GM21529 (cell line): ENCODE data around the gene SPATA2L.

Experiments
- ATAC-seq: cut with Tn5 transposase; IDR thresholded peaks from one replicate; pipeline ENCODE4 v1.9.1; 2021; ENCODE audit not compliant: unreplicated experiment

SPATA2L gene

GRCh38 chr16:89729293-89729692 is 27.8 kb upstream of the SPATA2L start:
- no peak for ATAC-seq

- no peak for ATAC-seq
These were observed 26.1 kb upstream of the SPATA2L start for GRCh38 chr16:89727406-89728120.

GRCh38 chr16:89723279-89724250 is 22.1 kb upstream of the SPATA2L start:
- no peak for ATAC-seq

- no peak for ATAC-seq
These were observed 21.1 kb upstream of the SPATA2L start for GRCh38 chr16:89722392-89723278.

GRCh38 chr16:89721546-89722391 is 20.3 kb upstream of the SPATA2L start:
- ATAC-seq: peak; percentile 37

GRCh38 chr16:89720813-89721545 is 19.5 kb upstream of the SPATA2L start, which contains the start of the genes VPS9D1 and ZNF276:
Gene VPS9D1, minus strand, starts transcription at chr16:89720898. Its CDS starts 37 bp downstream, at chr16:89720861.
Gene ZNF276, plus strand, starts transcription at chr16:89721537. Its CDS starts 104 bp downstream, at chr16:89721641.
- peak; percentile 48 for ATAC-seq

GRCh38 chr16:89720551-89720812 is 19.0 kb upstream of the SPATA2L start:
- ATAC-seq: peak; percentile 18

- no peak for ATAC-seq
These were observed 16.4 kb upstream of the SPATA2L start for GRCh38 chr16:89717688-89718505.

- no peak for ATAC-seq
These were observed 15.6 kb upstream of the SPATA2L start for GRCh38 chr16:89716916-89717687.

GRCh38 chr16:89716493-89716892 is 15.0 kb upstream of the SPATA2L start:
- ATAC-seq: no peak

- no peak for ATAC-seq
These were observed 10.8 kb upstream of the SPATA2L start for GRCh38 chr16:89712274-89712781.

- peak; percentile 55 for ATAC-seq
These were observed 10.2 kb upstream of the SPATA2L start for GRCh38 chr16:89711601-89712273.

- ATAC-seq: no peak
These were observed 9.4 kb upstream of the SPATA2L start for GRCh38 chr16:89710709-89711564.

GRCh38 chr16:89709716-89710432 is 8.4 kb upstream of the SPATA2L start:
- ATAC-seq: no peak

- ATAC-seq: no peak
These were observed 7.7 kb upstream of the SPATA2L start for GRCh38 chr16:89709166-89709565.
